HepG2 (cell line): ENCODE results near the gene PARN. TPM values are rescaled to one million over a fixed set of nuclear protein-coding genes. Genes with fewer than 3 reads are reported as not detected.

ENCODE experiments used
- ARNT2 ChIP-seq: sonication (generic); formaldehyde crosslinking; IDR thresholded peaks from 2 replicates; pipeline ENCODE4 v1.8.0; 2022; ENCODE audit warnings: mild to moderate bottlenecking, low read depth, missing genetic modification reagents, moderate library complexity
- ARNTL ChIP-seq: sonication (generic); formaldehyde crosslinking; IDR thresholded peaks from 2 replicates; pipeline ENCODE4 v1.4.0; 2020; ENCODE audit warnings: mild to moderate bottlenecking, missing genetic modification reagents
- FOXP4 ChIP-seq: sonication (generic); formaldehyde crosslinking; IDR thresholded peaks from 2 replicates; pipeline ENCODE4 v1.4.0; 2020; ENCODE audit warnings: missing genetic modification reagents
- GFI1 ChIP-seq: sonication (generic); formaldehyde crosslinking; IDR thresholded peaks from 2 replicates; pipeline ENCODE4 v1.5.0; 2020; ENCODE audit warnings: missing genetic modification reagents, mild to moderate bottlenecking, borderline replicate concordance
- HDAC6 ChIP-seq: fragments of 200-600 bp; sonication (generic); IDR thresholded peaks from 2 replicates; pipeline ENCODE4 v1.7.0; 2017; ENCODE audit warnings: mild to moderate bottlenecking, antibody characterized with exemption, low read length, low read depth
- HES4 ChIP-seq: sonication (generic); formaldehyde crosslinking; IDR thresholded peaks from 2 replicates; pipeline ENCODE4 v1.9.0; 2021; ENCODE audit warnings: mild to moderate bottlenecking, missing genetic modification reagents, borderline replicate concordance
- KDM4B ChIP-seq: sonication (generic); formaldehyde crosslinking; IDR thresholded peaks from 2 replicates; pipeline ENCODE4 v1.4.0; 2020; ENCODE audit warnings: missing genetic modification reagents
- KLF11 ChIP-seq: IDR thresholded peaks from 2 replicates; pipeline ENCODE4 v1.6.1; 2016; ENCODE audit warnings: missing compliant biosample characterization
- MXI1 ChIP-seq: IDR thresholded peaks from 3 replicates; pipeline ENCODE4 v1.6.1; 2012; ENCODE audit warnings: low read depth, low read length, inconsistent platforms, borderline replicate concordance
- NCOR1 ChIP-seq: fragments of 200-600 bp; sonication (generic); IDR thresholded peaks from 2 replicates; pipeline ENCODE4 v1.7.0; 2017; ENCODE audit warnings: antibody characterized with exemption, low read length, borderline replicate concordance
- PHF5A ChIP-seq: IDR thresholded peaks from one replicate; pipeline ENCODE4 v1.6.1; 2018; ENCODE audit warnings: low read depth, missing genetic modification reagents; ENCODE audit not compliant: unreplicated experiment
- POLR2AphosphoS5 ChIP-seq: IDR thresholded peaks from 2 replicates; pipeline ENCODE4 v1.6.1; 2012; ENCODE audit warnings: low read depth, low read length
- REPIN1 ChIP-seq: sonication (generic); formaldehyde crosslinking; IDR thresholded peaks from 2 replicates; pipeline ENCODE4 v1.8.0; 2022; ENCODE audit warnings: missing genetic modification reagents, low read depth, mild to moderate bottlenecking, borderline replicate concordance
- RNF2 ChIP-seq: fragments of 450-650 bp; conservative IDR thresholded peaks from 2 replicates; pipeline ENCODE4 v1.6.1; 2016; ENCODE audit warnings: low read depth
- SOX6 ChIP-seq, 2 experiments: fragments of 450-650 bp in 1 of 2; sonication (generic) in 1 of 2; formaldehyde crosslinking in 1 of 2; IDR thresholded peaks; 2 replicates each; pipeline versions ENCODE4 v1.4.0 to v1.6.1; 2017 to 2020; ENCODE audit warnings: antibody characterized with exemption in 1 of 2, mild to moderate bottlenecking in 1 of 2, missing genetic modification reagents in 1 of 2
- U2AF1 ChIP-seq: fragments of 200-400 bp; formaldehyde crosslinking; optimal IDR thresholded peaks from 2 replicates; pipeline ENCODE3; 2017; ENCODE audit warnings: mild to moderate bottlenecking, low read depth, low read length
- ZFP82 ChIP-seq: sonication (generic); formaldehyde crosslinking; IDR thresholded peaks from 2 replicates; pipeline ENCODE4 v1.5.1; 2020; ENCODE audit warnings: mild to moderate bottlenecking, missing genetic modification reagents, borderline replicate concordance
- ZKSCAN1 ChIP-seq: fragments of 150-350 bp; IDR thresholded peaks from 2 replicates; pipeline ENCODE4 v1.6.1; 2014; ENCODE audit warnings: low read length
- ZNF253 ChIP-seq: sonication (generic); formaldehyde crosslinking; IDR thresholded peaks from 2 replicates; pipeline ENCODE4 v1.8.0; 2022; ENCODE audit warnings: mild to moderate bottlenecking, missing genetic modification reagents, borderline replicate concordance
- ZNF296 ChIP-seq: sonication (generic); formaldehyde crosslinking; conservative IDR thresholded peaks from 2 replicates; pipeline ENCODE4 v1.5.0; 2020; ENCODE audit warnings: mild to moderate bottlenecking, missing genetic modification reagents
- ZNF468 ChIP-seq: sonication (generic); formaldehyde crosslinking; IDR thresholded peaks from 2 replicates; pipeline ENCODE4 v1.8.0; 2022; ENCODE audit warnings: mild to moderate bottlenecking, moderate library complexity, missing genetic modification reagents
- ZNF513 ChIP-seq: sonication (generic); formaldehyde crosslinking; conservative IDR thresholded peaks from 2 replicates; pipeline ENCODE4 v1.5.0; 2020; ENCODE audit warnings: missing genetic modification reagents
- ZNF570 ChIP-seq: sonication (generic); formaldehyde crosslinking; IDR thresholded peaks from 2 replicates; pipeline ENCODE4 v1.4.0; 2020; ENCODE audit warnings: mild to moderate bottlenecking, missing genetic modification reagents, borderline replicate concordance
- ZNF674 ChIP-seq: sonication (generic); formaldehyde crosslinking; IDR thresholded peaks from 2 replicates; pipeline ENCODE4 v1.5.0; 2020; ENCODE audit warnings: low read depth, mild to moderate bottlenecking, missing genetic modification reagents
- ZNF878 ChIP-seq: sonication (generic); formaldehyde crosslinking; IDR thresholded peaks from 2 replicates; pipeline ENCODE4 v1.8.1; 2023; ENCODE audit warnings: mild to moderate bottlenecking, missing genetic modification reagents, moderate library complexity
- polyA plus RNA-seq, 8 experiments: library from polyadenylated mRNA; depleted of rRNA in 3 of 8; stranded (reverse) in 7 of 8; unstranded in 1 of 8; fragments of >200 nt; fragmentation: Illumina TruSeq in 4 of 8; extraction: Trizol in 4 of 8; gene quantifications; 2 replicates each; pipeline versions ENCODE4 v1.2.1 to v1.2.3, GENCODE V29; 2011 to 2016; ENCODE audit warnings: low read depth in 4 of 8, missing spikeins in 1 of 8, mixed read lengths in 1 of 8; ENCODE audit not compliant: insufficient read depth in 1 of 8
- total RNA-seq, 5 experiments: library from RNA; depleted of rRNA; stranded (reverse); fragments of >200 nt; fragmentation: Illumina TruSeq; extraction: Trizol; gene quantifications; 2 replicates each; pipeline ENCODE4 v1.2.3, GENCODE V29; 2016; ENCODE audit warnings: low read depth in 1 of 5
- TF ChIP-seq, protein P1 (sequence below): sonication (generic); formaldehyde crosslinking; IDR thresholded peaks from 2 replicates; pipeline ENCODE4 v1.9.0; 2021; ENCODE audit warnings: missing genetic modification reagents, mild to moderate bottlenecking, borderline replicate concordance

Gene PARN
- total and polyA plus RNA-seq, 2 of the 13 experiments (the other 11 are each of a cell fraction or from before 2014, with no cell fraction given) = 13.3 to 47.6 TPM

GRCh38 chr16:14529010-14529669, 100.9 kb downstream of the PARN start (continued):
- TF ChIP-seq ZNF513 (CRISPR knock-in tag) = 0 out of 2 replicates have a peak, but pooled peaks have one; percentile 84
- no peak for TF ChIP-seq RNF2
- TF ChIP-seq SOX6 (IDR thresholded peaks at IDR 0.05) = no peak
- no peak; the same call in 1 of the 2 replicates for TF ChIP-seq SOX6 (CRISPR knock-in tag; IDR thresholded peaks at IDR 0.05)
- TF ChIP-seq U2AF1 = no peak
- TF ChIP-seq ZKSCAN1 = 0 out of 2 replicates have a peak, but pooled peaks have one; percentile 39
- TF ChIP-seq HES4 (CRISPR knock-in tag) = no peak
- no peak for TF ChIP-seq ZNF468 (CRISPR knock-in tag)
- TF ChIP-seq ARNT2 (CRISPR knock-in tag) = peak; percentile 76; the same call in 1 of the 2 replicates
- no peak for TF ChIP-seq ZNF570
- TF ChIP-seq NCOR1 = no peak
- no peak for TF ChIP-seq ZNF878
- TF ChIP-seq HDAC6 = no peak
- TF ChIP-seq ARNTL (CRISPR knock-in tag) = no peak
- peak; percentile 44; the same call in 1 of the 2 replicates for TF ChIP-seq GFI1
- no peak for TF ChIP-seq KDM4B (CRISPR knock-in tag)
- TF ChIP-seq ZNF674 (CRISPR knock-in tag) = no peak
- peak; percentile 64; the same call in 1 of the 2 replicates for TF ChIP-seq FOXP4 (CRISPR knock-in tag)
- peak; percentile 87; the same call in 1 of the 2 replicates for TF ChIP-seq REPIN1 (CRISPR knock-in tag)
- TF ChIP-seq, protein P1, sequence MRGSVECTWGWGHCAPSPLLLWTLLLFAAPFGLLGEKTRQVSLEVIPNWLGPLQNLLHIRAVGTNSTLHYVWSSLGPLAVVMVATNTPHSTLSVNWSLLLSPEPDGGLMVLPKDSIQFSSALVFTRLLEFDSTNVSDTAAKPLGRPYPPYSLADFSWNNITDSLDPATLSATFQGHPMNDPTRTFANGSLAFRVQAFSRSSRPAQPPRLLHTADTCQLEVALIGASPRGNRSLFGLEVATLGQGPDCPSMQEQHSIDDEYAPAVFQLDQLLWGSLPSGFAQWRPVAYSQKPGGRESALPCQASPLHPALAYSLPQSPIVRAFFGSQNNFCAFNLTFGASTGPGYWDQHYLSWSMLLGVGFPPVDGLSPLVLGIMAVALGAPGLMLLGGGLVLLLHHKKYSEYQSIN (CRISPR knock-in tag) = no peak
- TF ChIP-seq ZFP82 (CRISPR knock-in tag) = no peak
- no peak for TF ChIP-seq ZNF253 (CRISPR knock-in tag)
- no peak for TF ChIP-seq ZNF296 (CRISPR knock-in tag)
- TF ChIP-seq POLR2AphosphoS5 = no peak
- peak; percentile 88; the same call in 1 of the 2 replicates for TF ChIP-seq KLF11 (CRISPR knock-in tag)
- TF ChIP-seq PHF5A (CRISPR knock-in tag) = peak; percentile 70
- TF ChIP-seq MXI1 = peak; percentile 76; the same call in 1 of the 3 replicates
